Lower leg skin (tissue), 4 donors: ENCODE data around the gene SHISA6. TPM values are rescaled to one million over a fixed set of nuclear protein-coding genes. Genes with fewer than 3 reads are reported as not detected.
A peak's percentile ranks its signal among the peaks of the same experiment; 100 is the strongest.

Experiments used
- DNase-seq, 2 donors: peaks; one replicate each; pipeline ENCODE4 v3.0.0-alpha.2; 2019; ENCODE audit warnings: low spot score in 2 of 2
- H3K4me3 ChIP-seq: fragments of 200-600 bp; sonication (generic); 2 replicates; pipeline ENCODE4 v1.5.1; 2017; ENCODE audit warnings: mild to moderate bottlenecking, low read depth; ENCODE audit not compliant: poor library complexity, severe bottlenecking
- CTCF ChIP-seq, 3 donors: fragments of 450-650 bp; IDR thresholded peaks; one replicate each; pipeline ENCODE4 v1.5.1; 2016; ENCODE audit warnings: antibody characterized with exemption in 3 of 3, mild to moderate bottlenecking in 3 of 3, moderate library complexity in 2 of 3
- POLR2A ChIP-seq, 2 donors: fragments of 450-650 bp; IDR thresholded peaks; one replicate each; pipeline ENCODE4 v1.6.1; 2016 to 2017; ENCODE audit warnings: antibody characterized with exemption in 2 of 2, mild to moderate bottlenecking in 1 of 2, moderate library complexity in 1 of 2
- WGBS, 2 donors: methylation state at CpG; one replicate each; pipeline ENCODE4 v1.1.5; 2018; 5-methylcytosine and 5-hydroxymethylcytosine counted together
- intact Hi-C: fragments of 100-400 bp; cut with DNase I; formaldehyde crosslinking; loops from one replicate; pipeline ENCODE4 v1.15.0; 2023; ENCODE audit warnings: low total_unique reads
- total RNA-seq, 4 donors: library from RNA; depleted of rRNA; stranded (reverse); fragments of >200 nt; gene quantifications; one replicate each; pipeline ENCODE4 v1.1.0, GENCODE V29; 2016

Gene SHISA6
- total RNA-seq, result 1 to 10 TPM in 3 of 4 donors, under 1 TPM in 1; 0.72 to 2.8 (median 1.4) TPM

GRCh38 chr17:11240841-11241610 lies at the start of gene SHISA6:
SHISA6 (plus strand) TSS chr17:11241213.
- no peak for TF ChIP-seq CTCF (IDR thresholded peaks at IDR 0.05)
- TF ChIP-seq POLR2A (IDR thresholded peaks at IDR 0.05), result no peak
- intact Hi-C loops, result no loop called here
- 1% methylated on average over 34 to 55 of the region's 126 CpGs for WGBS, 2 donors
- no peak within 1 kb of the TSS for H3K4me3 ChIP-seq
- DNase-seq, result peak in 1 of 2 donors; percentile 85

- TF ChIP-seq CTCF (IDR thresholded peaks at IDR 0.05) (no peak), POLR2A (IDR thresholded peaks at IDR 0.05) (no peak)
- no peak for DNase-seq
- WGBS, 2 donors, result 75 to 87% methylated on average over 2 of the region's 2 CpGs
- H3K4me3 ChIP-seq, result no peak overlapping the region
- intact Hi-C loops, result no loop called here
Measured at GRCh38 chr17:11195801-11196200, 45.2 kb upstream of the SHISA6 start.

DNA sequence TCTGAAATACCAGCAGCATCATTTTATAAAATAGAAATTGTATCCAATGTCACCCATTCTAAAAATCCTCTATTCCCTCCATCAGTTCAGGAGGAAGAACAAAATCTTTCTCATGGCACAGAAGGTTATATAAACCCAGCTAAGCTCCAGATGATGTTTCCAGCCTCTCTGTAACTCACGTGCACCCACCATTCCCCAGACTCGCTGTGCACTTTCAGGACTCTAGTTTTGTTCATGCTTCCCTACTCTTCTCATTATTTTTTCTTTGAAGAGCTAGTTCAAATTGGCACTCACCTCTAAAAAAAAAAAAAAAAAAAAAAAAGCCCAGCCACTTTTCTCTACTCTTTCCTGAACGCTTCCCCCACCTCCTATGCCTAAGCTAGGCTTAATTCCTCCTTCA lies 36.0 kb upstream of the SHISA6 start:
- 58 to 71% methylated on average over 3 of the region's 3 CpGs for WGBS, 2 donors
- H3K4me3 ChIP-seq, result no peak overlapping the region
- DNase-seq, result no peak
- intact Hi-C loops, result no loop called here
- TF ChIP-seq POLR2A (IDR thresholded peaks at IDR 0.05), result no peak
- TF ChIP-seq CTCF (IDR thresholded peaks at IDR 0.05), result no peak

- peak in 1 of 2 donors; percentile 27 for DNase-seq
- TF ChIP-seq CTCF (IDR thresholded peaks at IDR 0.05) (no peak), POLR2A (IDR thresholded peaks at IDR 0.05) (no peak)
- intact Hi-C loops, result no loop called here
- 28 to 30% methylated on average over 6 of the region's 6 CpGs for WGBS, 2 donors
- no peak overlapping the region for H3K4me3 ChIP-seq
Measured at GRCh38 chr17:11205659-11206058, 35.4 kb upstream of the SHISA6 start.

DNA sequence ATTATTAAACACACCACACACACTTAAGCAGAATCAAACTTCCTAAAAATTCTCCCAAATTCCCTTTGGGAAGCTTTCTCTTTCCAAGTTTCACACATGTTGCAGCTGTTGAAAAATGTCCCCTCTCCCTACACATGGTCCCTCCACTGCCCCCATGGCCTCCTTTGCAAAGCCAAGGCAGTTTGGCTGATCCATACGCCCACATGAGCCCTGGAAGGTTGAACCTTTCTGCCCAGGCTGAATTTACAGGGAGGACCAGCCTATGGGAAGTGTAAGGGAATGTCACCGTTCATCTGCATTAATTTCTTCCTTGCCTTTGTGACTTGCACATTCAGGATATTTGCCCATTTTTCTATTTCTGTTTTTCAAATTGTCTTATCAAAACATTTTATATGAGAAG lies 31.1 kb upstream of the SHISA6 start:
- peak in 1 of 2 donors; percentile 74 for DNase-seq
- intact Hi-C loops, result no loop called here
- no peak for TF ChIP-seq POLR2A (IDR thresholded peaks at IDR 0.05)
- WGBS, 2 donors, result 68 to 73% methylated on average over 2 of the region's 2 CpGs
- H3K4me3 ChIP-seq, result no peak overlapping the region

GRCh38 chr17:11212792-11213191 lies 28.2 kb upstream of the SHISA6 start:
- intact Hi-C loops, result no loop called here
- 63 to 75% methylated on average over 2 of the region's 2 CpGs for WGBS, 2 donors
- DNase-seq, result peak in 1 of 2 donors; percentile 59
- TF ChIP-seq POLR2A (IDR thresholded peaks at IDR 0.05) (no peak), CTCF (IDR thresholded peaks at IDR 0.05) (no peak)
- no peak overlapping the region for H3K4me3 ChIP-seq
